CD4-positive, alpha-beta memory T cell (primary cell): Measurements from ENCODE around the gene ENTHD1. TPM values are rescaled to one million over a fixed set of nuclear protein-coding genes. Genes with fewer than 3 reads are reported as not detected.

Experiments used
- CTCF ChIA-PET: fragments of 350-600 bp; sonication (Branson Sonifier 250); formaldehyde crosslinking; loops from one replicate; lab custom pipeline; 2021; ENCODE audit warnings: inconsistent platforms; ENCODE audit not compliant: partially characterized antibody; lab: Charles Lee
- POLR2A ChIA-PET: fragments of 350-600 bp; sonication (Branson Sonifier 250); formaldehyde crosslinking; loops from one replicate; lab custom pipeline; 2021; ENCODE audit not compliant: partially characterized antibody; lab: Charles Lee
- DNase-seq, 5 donors: peaks; one replicate each; pipeline versions ENCODE4 v3.0.0 to v3.0.0-alpha.2; 2020 to 2022; ENCODE audit warnings: mixed read lengths in 1 of 5
- H3K27ac ChIP-seq: one replicate; pipeline ENCODE4 v1.7.0; 2013; ENCODE audit warnings: low read depth, low read length
- H3K27me3 ChIP-seq: 2 replicates; pipeline ENCODE4 v1.7.0; 2013; ENCODE audit warnings: mild to moderate bottlenecking, low read length, moderate library complexity; ENCODE audit not compliant: insufficient read depth
- H3K36me3 ChIP-seq: 2 replicates; pipeline ENCODE4 v1.7.0; 2013; ENCODE audit warnings: mild to moderate bottlenecking, low read length, moderate library complexity; ENCODE audit not compliant: insufficient read depth
- H3K4me1 ChIP-seq: 2 replicates; pipeline ENCODE4 v1.7.0; 2013; ENCODE audit warnings: mild to moderate bottlenecking, low read length, moderate library complexity; ENCODE audit not compliant: insufficient read depth
- H3K4me3 ChIP-seq, 2 donors: one replicate each; pipeline ENCODE4 v1.7.0; 2013; ENCODE audit warnings: low read length in 2 of 2, mild to moderate bottlenecking in 1 of 2
- H3K9me3 ChIP-seq, 2 donors: one replicate each; pipeline ENCODE4 v1.7.0; 2013; ENCODE audit warnings: low read length in 2 of 2, control low read depth in 1 of 2; ENCODE audit not compliant: control insufficient read depth in 1 of 2
- H3K27ac Mint-ChIP-seq, 7 donors: one replicate each; pipeline ENCODE4 v1.8.0; 2020 to 2021; ENCODE audit warnings: mixed read lengths in 7 of 7, mild to moderate bottlenecking in 6 of 7, inconsistent platforms in 3 of 7, moderate library complexity in 3 of 7
- H3K27me3 Mint-ChIP-seq, 2 donors: one replicate each; pipeline ENCODE4 v1.8.0; 2020 to 2021; ENCODE audit warnings: mixed read lengths in 2 of 2
- H3K36me3 Mint-ChIP-seq, 2 donors: one replicate each; pipeline ENCODE4 v1.8.0; 2020 to 2021; ENCODE audit warnings: mixed read lengths in 2 of 2, inconsistent platforms in 1 of 2, mild to moderate bottlenecking in 1 of 2
- H3K4me1 Mint-ChIP-seq, 4 donors: one replicate each; pipeline ENCODE4 v1.8.0; 2020 to 2021; ENCODE audit warnings: mixed read lengths in 4 of 4, mild to moderate bottlenecking in 1 of 4
- H3K4me3 Mint-ChIP-seq, 8 donors: one replicate each; pipeline ENCODE4 v1.8.0; 2020 to 2021; ENCODE audit warnings: mixed read lengths in 8 of 8, mild to moderate bottlenecking in 7 of 8, moderate library complexity in 6 of 8, inconsistent platforms in 3 of 8
- H3K9me3 Mint-ChIP-seq, 8 donors: one replicate each; pipeline ENCODE4 v1.8.0; 2020 to 2021; ENCODE audit warnings: mixed read lengths in 8 of 8, mild to moderate bottlenecking in 5 of 8, inconsistent platforms in 3 of 8, moderate library complexity in 1 of 8
- intact Hi-C: fragments of 100-400 bp; cut with micrococcal nuclease; formaldehyde crosslinking; loops from one replicate; pipeline ENCODE4 v1.15.1; 2023
- polyA plus RNA-seq, 2 donors: library from polyadenylated mRNA; unstranded; fragments of 300-500 nt; fragmentation: Illumina TruSeq; gene quantifications; one replicate each; pipeline ENCODE4 v1.2.3, GENCODE V29; 2021
- total RNA-seq, 2 experiments: library from RNA; stranded (reverse); gene quantifications; one replicate each; pipeline ENCODE4 v1.2.3, GENCODE V29; 2021

Gene ENTHD1
- total and polyA plus RNA-seq, 4 experiments from 2014 or later = 0.10 to 0.47 (median 0.20) TPM

DNA sequence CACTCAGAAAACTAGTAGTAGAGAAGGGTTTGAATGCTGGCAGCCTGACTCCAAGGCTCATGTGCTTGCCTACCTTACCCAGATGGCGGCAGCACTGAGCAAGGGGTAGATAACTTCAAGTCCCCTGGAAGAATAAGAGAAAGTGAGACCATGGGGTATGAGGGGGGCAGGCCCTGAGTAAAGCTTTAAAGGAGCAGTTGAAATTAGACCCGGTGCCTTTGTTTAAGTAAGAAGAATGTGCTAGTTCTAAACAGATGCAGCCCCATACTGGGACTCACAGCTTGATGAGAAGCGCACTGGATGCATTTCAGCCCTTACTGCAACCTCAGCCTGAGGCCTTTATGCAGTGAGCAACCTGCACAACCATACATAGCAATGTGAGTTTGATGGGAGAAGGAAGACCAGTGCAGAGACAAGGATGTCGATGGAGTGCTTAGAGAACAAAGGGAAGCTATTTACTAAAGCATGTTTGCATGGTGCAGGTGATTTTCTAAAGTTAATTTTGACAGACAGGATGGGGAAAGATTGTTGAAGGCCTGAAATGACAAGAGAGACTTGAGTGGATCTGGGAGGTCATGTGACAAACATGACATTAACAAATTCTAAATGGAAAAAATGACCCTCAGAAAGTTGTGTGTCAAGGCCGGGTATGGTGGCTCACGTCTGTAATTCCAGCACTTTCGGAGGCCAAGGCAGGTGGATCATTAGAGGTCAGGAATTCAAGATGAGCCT, 39.5 kb upstream of the ENTHD1 start:
- intact Hi-C loops = loop anchor here (2.0 to 10.0 kb wide), 2 partner anchors 32 to 98 kb away; partner anchors contain the start of gene GRAP2

DNA sequence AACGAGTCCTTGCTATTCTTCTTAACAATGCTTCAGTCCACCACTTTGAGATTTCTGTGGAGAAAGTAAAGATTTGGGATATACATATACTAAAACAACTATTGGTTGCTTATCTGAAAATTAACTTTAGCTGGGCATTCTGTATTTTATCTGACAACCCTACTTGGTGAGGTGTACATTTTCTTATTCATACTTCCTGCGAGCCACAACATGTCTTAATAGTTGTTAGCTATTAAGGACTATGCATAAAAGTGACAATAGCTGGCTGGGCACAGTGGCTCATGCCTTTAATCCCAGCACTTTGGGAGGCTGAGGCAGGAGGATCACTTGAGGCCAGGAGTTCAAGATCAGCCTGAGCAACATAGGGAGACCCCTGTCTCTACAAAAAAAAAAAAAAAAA, 38.6 kb upstream of the ENTHD1 start:
- intact Hi-C loops = loop anchor here (2.0 to 10.0 kb wide), 2 partner anchors 31 to 97 kb away; partner anchors contain the start of gene GRAP2
- H3K27ac Mint-ChIP-seq = peak overlapping the region in 2 of 7 donors; percentile 61 to 81
- H3K4me1 ChIP-seq = peaks cover 100% of the 10 kb centered on the region
- H3K27me3 Mint-ChIP-seq = no peaks in the 10 kb centered on the region
- no peaks in the 10 kb centered on the region for H3K27me3 ChIP-seq
- H3K4me3 Mint-ChIP-seq = peak overlapping the region in 2 of 8 donors; percentile 57 to 58
- H3K27ac ChIP-seq = peak overlapping the region; percentile 6
- peaks cover 9 to 30% of the 10 kb centered on the region in 2 donors for H3K36me3 Mint-ChIP-seq
- POLR2A ChIA-PET = interaction anchor here (1.0 to 7.3 kb wide), 6 partner anchors 8 to 271 kb away, joined by 5 to 97 read pairs (median 47); partner anchors contain the start of gene GRAP2
- no peaks in the 10 kb centered on the region for H3K9me3 Mint-ChIP-seq
- DNase-seq = no peak
- peaks cover 46 to 47% (median 46%) of the 10 kb centered on the region in 4 donors for H3K4me1 Mint-ChIP-seq
- H3K9me3 ChIP-seq = no peaks in the 10 kb centered on the region
- no peaks in the 10 kb centered on the region for H3K36me3 ChIP-seq
- H3K4me3 ChIP-seq = no peak overlapping the region
- CTCF ChIA-PET = interaction anchor here (0.7 to 4.4 kb wide), 20 partner anchors 9 to 762 kb away, joined by 3 to 68 read pairs (median 8); no protein-coding TSS in a partner anchor

More for the DNA sequence above, 39.5 kb upstream of the ENTHD1 start:
- Histone ChIP-seq H3K36me3 (no peaks in the 10 kb centered on the region), H3K9me3 (no peaks in the 10 kb centered on the region), H3K4me1 (peaks cover 100% of the 10 kb centered on the region), H3K27ac (peak overlapping the region; percentile 53), H3K4me3 (no peak overlapping the region), H3K27me3 (no peaks in the 10 kb centered on the region)
- H3K27ac Mint-ChIP-seq = peak overlapping the region in 6 of 7 donors; percentile 92 to 97 (median 96)
- CTCF ChIA-PET = interaction anchor here (0.7 to 4.4 kb wide), 20 partner anchors 9 to 404 kb away, joined by 3 to 68 read pairs (median 8); no protein-coding TSS in a partner anchor
- peaks cover 1 to 29% of the 10 kb centered on the region in 2 donors for H3K36me3 Mint-ChIP-seq
- H3K9me3 Mint-ChIP-seq = no peaks in the 10 kb centered on the region
- no peaks in the 10 kb centered on the region for H3K27me3 Mint-ChIP-seq
- H3K4me1 Mint-ChIP-seq = peaks cover 55 to 56% (median 55%) of the 10 kb centered on the region in 4 donors
- POLR2A ChIA-PET = interaction anchor here (0.6 to 7.3 kb wide), 12 partner anchors 9 to 453 kb away, joined by 3 to 97 read pairs (median 7); partner anchors contain the start of gene GRAP2
- peak overlapping the region; percentile 61 to 88 (median 79) for H3K4me3 Mint-ChIP-seq
- peak in 4 of 5 donors; percentile 55 to 61 (median 58) for DNase-seq

DNA sequence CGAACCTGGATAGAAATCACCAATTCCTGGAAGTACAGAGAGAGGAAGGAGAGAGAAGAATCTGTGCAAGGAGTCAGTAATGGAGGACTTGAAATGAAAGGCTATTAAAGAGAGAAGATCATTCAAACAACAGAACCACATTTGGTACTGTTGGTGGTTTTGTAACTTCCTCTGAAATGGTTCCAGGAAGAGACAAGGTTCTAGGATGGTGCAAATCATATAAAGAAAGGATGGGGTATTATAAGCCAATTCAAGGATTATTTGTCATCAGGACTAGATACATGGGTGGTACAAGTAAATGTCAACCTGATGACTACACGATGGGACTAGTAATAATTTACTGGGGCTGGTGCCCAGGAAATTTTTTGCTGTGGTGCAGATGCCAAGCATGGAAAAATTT, 37.7 kb upstream of the ENTHD1 start:
- H3K36me3 ChIP-seq = no peaks in the 10 kb centered on the region
- CTCF ChIA-PET = interaction anchor here (0.6 to 1.1 kb wide), 2 partner anchors 16 to 94 kb away, joined by 3 read pairs; no protein-coding TSS in a partner anchor
- no peaks in the 10 kb centered on the region for H3K9me3 ChIP-seq
- Mint-ChIP-seq H3K27ac (no peak overlapping the region), H3K4me3 (no peak overlapping the region), H3K36me3 (peaks cover 12 to 30% of the 10 kb centered on the region in 2 donors), H3K4me1 (peaks cover 39 to 42% (median 41%) of the 10 kb centered on the region in 4 donors), H3K27me3 (no peaks in the 10 kb centered on the region), H3K9me3 (no peaks in the 10 kb centered on the region)
- peaks cover 100% of the 10 kb centered on the region for H3K4me1 ChIP-seq
- intact Hi-C loops = loop anchor here (1.0 to 10.0 kb wide), 2 partner anchors 14 to 96 kb away; no protein-coding TSS in a partner anchor
- H3K27me3 ChIP-seq = no peaks in the 10 kb centered on the region
- H3K27ac ChIP-seq = peak overlapping the region; percentile 40
- POLR2A ChIA-PET = interaction anchor here (7.3 to 11.5 kb wide), 2 partner anchors 8 to 20 kb away, joined by 74 to 424 read pairs; no protein-coding TSS in a partner anchor
- DNase-seq = peak in 1 of 5 donors; percentile 31
- peak overlapping the region; percentile 1 to 25 for H3K4me3 ChIP-seq

DNA sequence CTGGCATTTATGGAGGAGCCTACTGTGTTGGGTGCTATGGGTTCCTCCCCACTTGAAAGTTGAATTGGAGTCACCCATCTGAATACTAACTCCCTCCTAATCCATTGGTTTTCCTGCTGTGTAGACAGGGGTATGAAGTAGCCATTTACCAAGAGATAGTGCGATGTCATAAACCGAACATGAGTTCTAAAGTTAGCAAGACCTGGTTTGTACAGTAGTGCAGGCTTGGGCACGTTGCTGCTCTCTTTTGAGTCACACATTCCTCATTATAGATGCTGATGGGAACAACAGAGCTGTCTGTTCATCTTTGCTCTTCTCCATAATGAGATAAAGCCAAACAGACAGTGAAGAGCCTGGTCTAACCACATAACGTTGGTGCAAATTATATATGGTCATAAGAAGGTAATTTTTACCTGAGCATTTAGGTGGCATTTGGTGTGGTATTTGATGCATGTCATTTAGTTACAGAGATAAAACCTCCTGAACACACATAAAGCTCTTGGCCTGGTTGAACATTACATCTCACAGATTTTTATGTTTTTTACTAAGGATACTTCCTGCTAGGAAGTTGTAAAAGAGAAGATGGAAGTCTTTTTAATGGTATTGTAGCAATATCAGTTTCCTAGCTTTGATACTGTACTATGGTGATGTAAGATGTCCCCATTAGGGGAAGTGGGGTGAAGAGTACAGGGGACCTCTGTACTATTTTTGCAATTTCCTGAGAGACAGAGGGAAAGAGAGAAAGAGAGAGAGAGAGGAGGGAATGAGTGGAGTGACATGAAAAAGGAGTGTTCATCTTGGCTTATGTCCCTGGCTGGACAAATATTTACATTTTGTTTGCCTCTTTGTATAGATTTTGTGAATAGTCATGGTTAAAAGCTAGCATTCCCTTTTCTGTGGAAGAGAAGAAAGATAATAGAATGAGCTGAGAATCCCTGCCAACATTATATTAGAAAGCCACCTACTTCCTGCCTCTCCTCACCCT, 35.3 kb upstream of the ENTHD1 start:
- peaks cover 39 to 42% (median 41%) of the 10 kb centered on the region in 4 donors for H3K4me1 Mint-ChIP-seq
- Histone ChIP-seq H3K27me3 (no peaks in the 10 kb centered on the region), H3K4me1 (peaks cover 100% of the 10 kb centered on the region), H3K9me3 (no peaks in the 10 kb centered on the region), H3K4me3 (peak overlapping the region; percentile 19 to 21), H3K36me3 (no peaks in the 10 kb centered on the region), H3K27ac (peak overlapping the region; percentile 49)
- ChIA-PET CTCF (interaction anchor here (0.8 to 2.0 kb wide), 4 partner anchors 13 to 96 kb away, joined by 3 to 6 read pairs (median 4); no protein-coding TSS in a partner anchor), POLR2A (interaction anchor here (1.7 to 11.5 kb wide), 4 partner anchors 5 to 18 kb away, joined by 6 to 424 read pairs (median 58); no protein-coding TSS in a partner anchor)
- intact Hi-C loops = no loop called here
- H3K27ac Mint-ChIP-seq = no peak overlapping the region
- no peak overlapping the region for H3K4me3 Mint-ChIP-seq
- H3K36me3 Mint-ChIP-seq = peaks cover 15 to 36% of the 10 kb centered on the region in 2 donors
- no peaks in the 10 kb centered on the region for H3K9me3 Mint-ChIP-seq
- DNase-seq = no peak
- no peaks in the 10 kb centered on the region for H3K27me3 Mint-ChIP-seq

DNA sequence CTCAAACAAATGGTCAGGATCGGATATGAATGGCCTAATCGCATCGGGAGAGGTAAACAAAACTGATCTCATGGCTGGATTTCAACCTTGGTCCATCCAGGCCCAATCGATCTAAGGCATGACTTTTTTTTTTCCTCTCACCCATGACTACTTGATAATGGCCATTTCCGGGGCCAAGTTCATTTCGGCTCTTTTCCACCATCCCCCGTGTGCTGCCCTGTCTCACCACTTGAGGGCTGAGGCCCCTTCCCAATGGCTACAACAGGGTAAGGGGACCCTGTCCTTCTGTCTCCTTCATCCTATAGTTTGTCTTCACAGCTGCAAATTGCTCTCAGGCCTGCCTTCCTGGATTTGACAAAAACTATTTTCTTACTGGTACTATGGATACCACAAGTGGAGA, 34.0 kb upstream of the ENTHD1 start:
- H3K4me3 ChIP-seq = peak overlapping the region; percentile 22 to 27

DNA sequence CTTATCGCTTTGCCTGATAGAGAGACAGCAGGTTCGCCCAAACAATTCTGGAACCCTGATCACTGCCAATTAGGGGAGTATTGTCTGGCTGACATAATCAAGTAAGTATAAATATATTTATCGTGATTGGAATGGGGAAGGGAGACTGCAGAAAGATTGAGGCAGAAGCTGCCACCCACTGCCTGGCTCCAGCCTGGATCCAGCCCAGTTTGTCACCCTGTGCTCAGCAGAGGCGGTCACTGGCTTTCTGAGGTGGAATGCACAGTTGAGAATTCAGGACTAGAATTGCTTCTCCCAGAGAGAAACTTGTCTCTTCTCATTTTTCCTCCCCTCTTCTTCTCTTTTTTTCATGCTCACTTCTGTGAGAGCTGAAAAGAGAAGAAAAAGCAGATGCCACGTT, 33.2 kb upstream of the ENTHD1 start:
- Mint-ChIP-seq H3K4me3 (no peak overlapping the region), H3K36me3 (peaks cover 18 to 43% of the 10 kb centered on the region in 2 donors), H3K27ac (peak overlapping the region in 5 of 7 donors; percentile 72 to 93 (median 92)), H3K27me3 (no peaks in the 10 kb centered on the region), H3K4me1 (peaks cover 40 to 50% (median 46%) of the 10 kb centered on the region in 4 donors), H3K9me3 (no peaks in the 10 kb centered on the region)
- H3K27me3 ChIP-seq = no peaks in the 10 kb centered on the region
- no peaks in the 10 kb centered on the region for H3K9me3 ChIP-seq
- no peak for DNase-seq
- intact Hi-C loops = no loop called here
- ChIA-PET POLR2A (interaction anchor here (0.8 to 11.5 kb wide), 9 partner anchors 6 to 239 kb away, joined by 3 to 424 read pairs (median 9); partner anchors contain the start of gene GRAP2), CTCF (interaction anchor here (1.0 to 6.9 kb wide), 6 partner anchors 7 to 398 kb away, joined by 3 to 68 read pairs (median 10); no protein-coding TSS in a partner anchor)
- peak overlapping the region; percentile 49 for H3K27ac ChIP-seq
- H3K4me1 ChIP-seq = peaks cover 100% of the 10 kb centered on the region
- no peaks in the 10 kb centered on the region for H3K36me3 ChIP-seq
- H3K4me3 ChIP-seq = peak overlapping the region; percentile 22 to 27

More for the DNA sequence above, 34.0 kb upstream of the ENTHD1 start:
- H3K27ac Mint-ChIP-seq = peak overlapping the region in 1 of 7 donors; percentile 92
- CTCF ChIA-PET = interaction anchor here (1.1 to 2.6 kb wide), 6 partner anchors 12 to 19 kb away, joined by 3 to 14 read pairs (median 5); no protein-coding TSS in a partner anchor
- H3K4me3 Mint-ChIP-seq = no peak overlapping the region
- peaks cover 100% of the 10 kb centered on the region for H3K4me1 ChIP-seq
- no peaks in the 10 kb centered on the region for H3K27me3 ChIP-seq
- H3K9me3 Mint-ChIP-seq = no peaks in the 10 kb centered on the region
- H3K27me3 Mint-ChIP-seq = no peaks in the 10 kb centered on the region
- H3K36me3 Mint-ChIP-seq = peaks cover 15 to 35% of the 10 kb centered on the region in 2 donors
- no peaks in the 10 kb centered on the region for H3K9me3 ChIP-seq
- POLR2A ChIA-PET = interaction anchor here (0.8 to 11.5 kb wide), 6 partner anchors 5 to 240 kb away, joined by 3 to 424 read pairs (median 23); no protein-coding TSS in a partner anchor
- intact Hi-C loops = no loop called here
- no peaks in the 10 kb centered on the region for H3K36me3 ChIP-seq
- peaks cover 36 to 42% (median 40%) of the 10 kb centered on the region in 4 donors for H3K4me1 Mint-ChIP-seq
- no peak for DNase-seq
- H3K27ac ChIP-seq = peak overlapping the region; percentile 49
